GM19238 (cell line): ENCODE measurements around the gene FBXW11.

Experiments
- DNase-seq: peaks from one replicate; pipeline ENCODE4 v3.0.0; 2011; ENCODE audit warnings: low spot score; ENCODE audit not compliant: insufficient read length

FBXW11 gene

GRCh38 chr5:171842777-171843328 is 163.6 kb downstream of the FBXW11 start:
- no peak for DNase-seq

- DNase-seq, result no peak
Measured at GRCh38 chr5:171841984-171842776, 164.3 kb downstream of the FBXW11 start.

GRCh38 chr5:171840711-171841522 is 165.5 kb downstream of the FBXW11 start:
- DNase-seq, result no peak

- DNase-seq, result no peak
Measured at GRCh38 chr5:171840066-171840465, 166.4 kb downstream of the FBXW11 start.

- DNase-seq, result no peak
Measured at GRCh38 chr5:171839112-171839511, 167.3 kb downstream of the FBXW11 start.

GRCh38 chr5:171838066-171838465 is 168.4 kb downstream of the FBXW11 start:
- DNase-seq, result no peak

- no peak for DNase-seq
Measured at GRCh38 chr5:171837522-171837921, 168.9 kb downstream of the FBXW11 start.

- no peak for DNase-seq
Measured at GRCh38 chr5:171835066-171835465, 171.4 kb downstream of the FBXW11 start.

GRCh38 chr5:171834461-171834860 is 172.0 kb downstream of the FBXW11 start:
- DNase-seq, result no peak

- DNase-seq, result no peak
Measured at GRCh38 chr5:171832775-171833174, 173.7 kb downstream of the FBXW11 start.

- no peak for DNase-seq
Measured at GRCh38 chr5:171830686-171831085, 175.8 kb downstream of the FBXW11 start.

- no peak for DNase-seq
Measured at GRCh38 chr5:171827162-171827561, 179.3 kb downstream of the FBXW11 start.

GRCh38 chr5:171826132-171826531 is 180.3 kb downstream of the FBXW11 start:
- DNase-seq, result no peak

- no peak for DNase-seq
Measured at GRCh38 chr5:171825051-171825450, 181.4 kb downstream of the FBXW11 start.

- no peak for DNase-seq
Measured at GRCh38 chr5:171823269-171823668, 183.2 kb downstream of the FBXW11 start.

- DNase-seq, result no peak
Measured at GRCh38 chr5:171821286-171821685, 185.2 kb downstream of the FBXW11 start.

GRCh38 chr5:171820561-171820960 is 185.9 kb downstream of the FBXW11 start:
- DNase-seq, result no peak

GRCh38 chr5:171816666-171817065 is 189.8 kb downstream of the FBXW11 start:
- no peak for DNase-seq

GRCh38 chr5:171813813-171814490 is 192.5 kb downstream of the FBXW11 start:
- DNase-seq, result no peak

- no peak for DNase-seq
Measured at GRCh38 chr5:171813270-171813669, 193.2 kb downstream of the FBXW11 start.
